HCT116 (cell line): ENCODE measurements around the gene ARHGEF10L. TPM values are rescaled to one million over a fixed set of nuclear protein-coding genes. Genes with fewer than 3 reads are reported as not detected.

Experiments used
- ATAC-seq: fragments of 200-7000 bp; cut with Tn5 transposase; 2 replicates; pipeline ENCODE4 v1.9.1; 2020; ENCODE audit warnings: mild to moderate bottlenecking, moderate library complexity
- BruUV-seq: library from RNA; stranded (reverse); fragments of 400-500 nt; replicated peaks from 2 replicates; lab custom pipeline; 2021; lab: Mats Ljungman, UMichigan
- CTCF ChIA-PET: fragments of 300-600 bp; sonication (Branson Sonifier 250); formaldehyde crosslinking; loops from one replicate; lab custom pipeline; 2021; ENCODE audit warnings: antibody characterized with exemption; lab: Charles Lee
- POLR2A ChIA-PET: fragments of 300-600, 350-600 bp; sonication (Branson Sonifier 250); formaldehyde crosslinking; loops from one replicate; lab custom pipeline; 2021; ENCODE audit warnings: antibody characterized with exemption; lab: Charles Lee
- RAD21 ChIA-PET, 2 experiments: fragments of 300-600 bp; sonication (Branson Sonifier 250); formaldehyde crosslinking; loops; one replicate each; lab custom pipeline; 2023; ENCODE audit warnings: low total read pairs in 2 of 2; ENCODE audit not compliant: uncharacterized antibody in 2 of 2, unreplicated experiment in 2 of 2, low non-redundant PET in 1 of 2; lab: Charles Lee
- DNase-seq: peaks from one replicate; pipeline ENCODE4 v3.0.0-alpha.2; 2010; ENCODE audit warnings: low read depth, low spot score
- H2AFZ ChIP-seq: fragments of 200-600 bp; shearing (Covaris generic), sonication (generic); 2 replicates; pipeline ENCODE4 v1.6.1; 2017; ENCODE audit warnings: low read depth, mixed run types, mixed read lengths, antibody characterized with exemption, low read length; ENCODE audit not compliant: poor library complexity, severe bottlenecking
- H3K27ac ChIP-seq: 2 replicates; pipeline ENCODE4 v1.5.1; 2012; ENCODE audit warnings: low read depth, low read length
- H3K27me3 ChIP-seq: fragments of 200-600 bp; sonication (generic); 2 replicates; pipeline ENCODE4 v1.6.1; 2016; ENCODE audit warnings: mixed run types, low read length, mixed read lengths; ENCODE audit not compliant: insufficient read depth
- H3K36me3 ChIP-seq, 2 experiments: fragments of 200-500 bp in 1 of 2; fragments of 200-600 bp in 1 of 2; sonication (Bioruptor generic) in 1 of 2; sonication (generic) in 1 of 2; 2 replicates each; pipeline versions ENCODE4 v1.5.1 to v1.6.1; 2014 to 2016; ENCODE audit warnings: low read length in 2 of 2, inconsistent platforms in 1 of 2, mixed read lengths in 1 of 2, mixed run types in 1 of 2; ENCODE audit not compliant: insufficient read depth in 2 of 2, control insufficient read depth in 1 of 2
- H3K4me1 ChIP-seq, 2 experiments: fragments of 200-600 bp in 1 of 2; sonication (generic) in 1 of 2; 2 replicates each; pipeline versions ENCODE4 v1.5.1 to v1.6.1; 2012 to 2017; ENCODE audit warnings: low read length in 2 of 2, inconsistent platforms in 1 of 2, mild to moderate bottlenecking in 1 of 2, mixed read lengths in 1 of 2, mixed run types in 1 of 2, moderate library complexity in 1 of 2; ENCODE audit not compliant: insufficient read depth in 2 of 2, control insufficient read depth in 1 of 2
- H3K4me2 ChIP-seq: fragments of 200-600 bp; sonication (generic); 2 replicates; pipeline ENCODE4 v1.6.1; 2017; ENCODE audit warnings: mixed run types, low read length, mixed read lengths
- H3K4me3 ChIP-seq, 2 experiments: fragments of 200-600 bp in 1 of 2; sonication (generic) in 1 of 2; replicated peaks in 1 of 2; 2 replicates each; pipeline ENCODE4 v1.5.1; 2011 to 2016; ENCODE audit warnings: low read length in 2 of 2, control low read depth in 1 of 2, low read depth in 1 of 2, mild to moderate bottlenecking in 1 of 2, mixed read lengths in 1 of 2, mixed run types in 1 of 2
- H3K79me2 ChIP-seq: fragments of 200-600 bp; sonication (generic); 2 replicates; pipeline ENCODE4 v1.6.1; 2017; ENCODE audit warnings: mild to moderate bottlenecking, mixed run types, low read length, moderate library complexity, mixed read lengths; ENCODE audit not compliant: insufficient read depth
- H3K9ac ChIP-seq: fragments of 200-600 bp; sonication (generic); 2 replicates; pipeline ENCODE4 v1.6.1; 2016; ENCODE audit warnings: low read length, mixed read lengths
- H3K9me2 ChIP-seq: fragments of 200-600 bp; sonication (generic), shearing (Covaris generic); 2 replicates; pipeline ENCODE4 v1.6.1; 2017; ENCODE audit warnings: mixed run types, mild to moderate bottlenecking, moderate library complexity; ENCODE audit not compliant: insufficient read depth
- H3K9me3 ChIP-seq, 2 experiments: fragments of 200-500 bp in 1 of 2; fragments of 200-600 bp in 1 of 2; sonication (Bioruptor generic) in 1 of 2; sonication (generic) in 1 of 2; 2 replicates each; pipeline ENCODE4 v1.6.1; 2014 to 2017; ENCODE audit warnings: low read length in 2 of 2, mixed read lengths in 2 of 2, inconsistent platforms in 1 of 2, low read depth in 1 of 2, mild to moderate bottlenecking in 1 of 2, mixed run types in 1 of 2, moderate library complexity in 1 of 2; ENCODE audit not compliant: control insufficient read depth in 1 of 2, insufficient read depth in 1 of 2
- H4K20me1 ChIP-seq: fragments of 200-600 bp; sonication (generic), shearing (Covaris generic); 2 replicates; pipeline ENCODE4 v1.6.1; 2017; ENCODE audit warnings: mixed run types, mild to moderate bottlenecking, moderate library complexity; ENCODE audit not compliant: insufficient read depth
- ATF3 ChIP-seq: IDR thresholded peaks from 2 replicates; pipeline ENCODE4 v1.6.1; 2012
- CTCF ChIP-seq, 3 experiments: fragments of 200-600 bp in 1 of 3; sonication (generic) in 1 of 3; IDR thresholded peaks in 2 of 3; conservative IDR thresholded peaks in 1 of 3; 2 replicates each; pipeline ENCODE4 v1.5.1; 2012 to 2017; ENCODE audit warnings: low read depth in 2 of 3, low read length in 2 of 3, antibody characterized with exemption in 1 of 3, borderline replicate concordance in 1 of 3, control low read depth in 1 of 3, mild to moderate bottlenecking in 1 of 3, mixed read lengths in 1 of 3, mixed run types in 1 of 3, moderate library complexity in 1 of 3; ENCODE audit not compliant: insufficient read depth in 1 of 3
- EGR1 ChIP-seq: IDR thresholded peaks from 2 replicates; pipeline ENCODE4 v1.6.1; 2012; ENCODE audit warnings: low read depth
- ELF1 ChIP-seq: IDR thresholded peaks from 2 replicates; pipeline ENCODE4 v1.6.1; 2012; ENCODE audit warnings: low read depth, borderline replicate concordance
- FOSL1 ChIP-seq: IDR thresholded peaks from 2 replicates; pipeline ENCODE4 v1.6.1; 2012; ENCODE audit warnings: low read depth
- MAX ChIP-seq: IDR thresholded peaks from 2 replicates; pipeline ENCODE4 v1.6.1; 2012
- RAD21 ChIP-seq: IDR thresholded peaks from 2 replicates; pipeline ENCODE4 v1.6.1; 2012; ENCODE audit warnings: low read depth, mild to moderate bottlenecking
- REST ChIP-seq: IDR thresholded peaks from 2 replicates; pipeline ENCODE4 v1.6.1; 2012; ENCODE audit warnings: low read depth
- SIN3A ChIP-seq: IDR thresholded peaks from 2 replicates; pipeline ENCODE4 v1.6.1; 2012; ENCODE audit warnings: low read depth
- SRF ChIP-seq: IDR thresholded peaks from 2 replicates; pipeline ENCODE4 v1.6.1; 2012; ENCODE audit warnings: low read depth
- TCF7L2 ChIP-seq: IDR thresholded peaks from 2 replicates; pipeline ENCODE4 v1.7.0; 2011; ENCODE audit warnings: borderline replicate concordance, inconsistent platforms; ENCODE audit not compliant: insufficient read depth, insufficient read length; ENCODE audit errors: extremely low read depth
- intact Hi-C: fragments of 100-400 bp; cut with micrococcal nuclease; formaldehyde crosslinking; loops from 2 replicates; pipeline ENCODE4 v1.10.0; 2022
- total RNA-seq: library from RNA; stranded (reverse); gene quantifications from one replicate; pipeline ENCODE4 v1.2.1, GENCODE V29; 2021; ENCODE audit not compliant: unreplicated experiment

ARHGEF10L gene
- total RNA-seq, 1 experiment from 2014 or later = 14.7 TPM

- CTCF ChIA-PET = interaction anchor here (1.0 kb wide), 2 partner anchors 10 to 98 kb away, joined by 3 read pairs; no protein-coding TSS in a partner anchor
- POLR2A ChIA-PET = no interaction called here
- no peak for ATAC-seq
- Histone ChIP-seq H2AFZ (no peak overlapping the region), H3K9me3 (no peaks in the 10 kb centered on the region), H3K27me3 (no peaks in the 10 kb centered on the region), H3K79me2 (no peaks in the 10 kb centered on the region), H4K20me1 (no peaks in the 10 kb centered on the region), H3K4me3 (no peak overlapping the region), H3K9me2 (no peaks in the 10 kb centered on the region), H3K4me1 (peaks cover 9 to 12% of the 10 kb centered on the region in 2 experiments; a peak in 2 of 4 replicates), H3K36me3 (no peaks in the 10 kb centered on the region), H3K9ac (no peak overlapping the region), H3K27ac (no peak overlapping the region), H3K4me2 (no peak overlapping the region)
- no peak for DNase-seq
- RAD21 ChIA-PET = no interaction called here
- intact Hi-C loops = no loop called here
- TF ChIP-seq ELF1 = no peak
- no peak for TF ChIP-seq REST
- no peak for TF ChIP-seq EGR1
- no peak for TF ChIP-seq ATF3
- TF ChIP-seq FOSL1 = no peak
- no peak for TF ChIP-seq MAX
- TF ChIP-seq TCF7L2 = no peak
- TF ChIP-seq SRF = no peak
- no peak for TF ChIP-seq RAD21
- TF ChIP-seq CTCF (IDR thresholded peaks at IDR 0.05 in 2 of 3, conservative IDR thresholded peaks at IDR 0.05 in 1 of 3; ENCODE audit: borderline replicate concordance in 1 of 3, insufficient read depth in 1 of 3, low read depth in 2 of 3, low read length in 2 of 3) = no peak
- no peak for TF ChIP-seq SIN3A
- no TSS peak for BruUV-seq
Measured at GRCh38 chr1:17600321-17600720, 60.8 kb downstream of the ARHGEF10L start.
